ENCODE results near the gene KDM4D.
"Not testable (repeated sequence)": the region's sequence is repeated elsewhere in the genome, so short reads cannot be mapped to it uniquely, and the experiment has no call there.

KDM4D gene

GRCh38 chr11:95014184-95014821 is 40.8 kb downstream of the KDM4D start:
- no peak overlapping the region for H3K4me3 ChIP-seq (ENCODE audit: low read length)

DNA sequence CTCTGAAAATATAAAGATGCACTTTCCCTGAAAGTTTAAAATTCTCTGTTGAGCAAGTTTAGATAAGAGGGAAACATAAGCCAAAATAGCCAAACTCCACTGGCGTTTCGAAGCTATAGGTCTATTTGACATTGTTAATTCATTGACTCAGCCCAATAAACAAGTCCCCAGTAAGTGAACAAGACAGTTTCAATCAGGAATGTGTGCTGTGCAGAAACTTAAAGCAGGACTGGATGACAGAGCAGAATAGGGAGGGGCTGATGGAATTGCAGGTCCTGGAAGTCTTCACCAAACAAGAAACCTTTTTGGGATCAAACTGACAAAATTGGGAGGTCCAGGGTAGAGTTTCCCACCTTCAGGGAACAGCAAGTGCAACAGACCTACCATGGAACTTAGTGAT is 42.6 kb downstream of the KDM4D start:
- no peak for DNase-seq (ENCODE audit: low read depth, low spot score)

More at GRCh38 chr11:95014184-95014821, 40.8 kb downstream of the KDM4D start:
- DNase-seq (ENCODE audit: low read depth, low spot score) = no peak

GRCh38 chr11:95021468-95021867 is 48.0 kb downstream of the KDM4D start:
- not testable (repeated sequence) for DNase-seq (ENCODE audit: low read depth, low spot score); H3K4me3 ChIP-seq (ENCODE audit: low read length)

More for the DNA sequence above, 42.6 kb downstream of the KDM4D start:
- H3K4me3 ChIP-seq (ENCODE audit: low read length) = no peak overlapping the region

GRCh38 chr11:95024958-95025357 is 51.4 kb downstream of the KDM4D start, which contains the start of gene KDM4E:
KDM4E (plus strand) TSS chr11:95025258; CDS start chr11:95025558, 300 bp downstream.
- DNase-seq (ENCODE audit: low read depth, low spot score) = no peak
- no peak within 1 kb of the TSS for H3K4me3 ChIP-seq (ENCODE audit: low read length)

- DNase-seq (ENCODE audit: low read depth, low spot score); H3K4me3 ChIP-seq (ENCODE audit: low read length): not testable (repeated sequence)
These were observed 52.1 kb downstream of the KDM4D start for GRCh38 chr11:95025594-95025993.

GRCh38 chr11:95028357-95028756 is 54.8 kb downstream of the KDM4D start:
- no peak overlapping the region for H3K4me3 ChIP-seq (ENCODE audit: low read length)
- no peak for DNase-seq (ENCODE audit: low read depth, low spot score)

DNA sequence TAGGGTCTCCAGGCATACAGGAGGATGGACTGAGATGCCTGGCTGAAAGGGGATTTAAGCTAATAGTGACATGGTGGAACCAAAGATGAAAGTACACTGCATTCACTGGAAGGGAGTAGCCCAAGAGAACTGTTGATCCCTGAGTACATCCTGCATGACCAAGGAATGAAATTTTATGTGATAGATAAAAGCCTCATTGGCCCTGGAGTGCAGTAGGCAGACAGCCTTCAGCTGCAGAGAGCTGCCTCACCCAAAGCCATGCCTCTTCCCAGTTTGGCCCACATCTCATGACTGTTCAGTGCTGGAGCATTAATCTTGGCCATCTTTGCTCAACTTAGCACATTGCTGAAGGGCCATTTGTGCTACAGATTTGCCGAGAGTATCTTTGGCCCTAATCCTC is 59.5 kb downstream of the KDM4D start:
- no peak overlapping the region for H3K4me3 ChIP-seq (ENCODE audit: low read length)
- no peak for DNase-seq (ENCODE audit: low read depth, low spot score)

DNA sequence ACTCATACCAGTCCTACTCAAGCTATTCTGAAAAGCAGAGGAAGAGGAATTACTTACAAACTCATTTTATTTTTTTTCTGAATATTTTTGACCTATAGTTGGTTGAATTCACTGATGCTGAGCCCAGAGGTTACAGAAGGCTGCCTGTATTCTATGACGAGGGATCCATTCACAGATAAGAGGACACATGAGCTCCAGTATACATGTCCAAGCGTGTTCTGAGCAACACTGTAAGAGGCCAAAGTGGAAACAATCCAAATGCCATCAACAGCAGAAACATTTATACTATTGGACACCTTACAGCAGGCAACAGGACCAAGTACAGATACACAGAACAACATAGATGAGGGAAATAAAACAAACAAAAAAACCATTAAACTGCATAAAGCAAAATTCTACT is 61.8 kb downstream of the KDM4D start:
- no peak for DNase-seq (ENCODE audit: low read depth, low spot score)
- H3K4me3 ChIP-seq (ENCODE audit: low read length) = no peak overlapping the region

DNA sequence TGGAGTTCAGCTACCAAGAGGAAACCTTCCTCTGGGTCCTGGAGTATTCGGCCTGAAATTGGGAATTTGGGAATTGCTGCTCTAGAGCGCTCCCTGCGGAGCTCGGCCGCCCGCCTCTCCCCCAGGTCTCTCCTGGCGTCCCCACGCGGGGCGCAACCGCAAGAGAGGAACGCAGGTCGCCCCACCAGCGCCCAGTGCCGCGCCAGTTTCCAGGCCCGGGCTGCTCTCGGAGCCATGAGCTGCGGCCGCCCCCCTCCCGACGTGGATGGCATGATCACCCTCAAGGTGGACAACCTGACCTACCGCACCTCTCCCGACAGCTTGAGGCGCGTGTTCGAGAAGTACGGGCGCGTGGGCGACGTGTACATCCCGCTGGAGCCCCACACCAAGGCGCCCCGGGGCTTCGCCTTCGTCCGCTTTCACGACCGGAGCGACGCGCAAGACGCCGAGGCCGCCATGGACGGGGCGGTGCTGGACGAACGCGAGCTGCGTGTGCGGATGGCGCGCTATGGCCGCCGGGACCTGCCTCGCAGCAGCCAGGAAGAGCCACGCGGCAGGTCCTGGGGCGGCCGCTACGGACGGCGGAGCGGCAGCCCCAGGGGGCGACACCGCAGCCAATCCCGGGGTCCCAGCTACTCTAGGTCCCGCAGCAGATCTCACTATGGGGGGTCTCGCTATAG is 64.0 kb downstream of the KDM4D start:
- not testable (repeated sequence) for DNase-seq (ENCODE audit: low read depth, low spot score); H3K4me3 ChIP-seq (ENCODE audit: low read length)

- no peak overlapping the region for H3K4me3 ChIP-seq (ENCODE audit: low read length)
- no peak for DNase-seq (ENCODE audit: low read depth, low spot score)
These were observed 68.7 kb downstream of the KDM4D start for GRCh38 chr11:95042239-95042638.

GRCh38 chr11:95042906-95043305 is 69.4 kb downstream of the KDM4D start:
- DNase-seq (ENCODE audit: low read depth, low spot score) = no peak
- no peak overlapping the region for H3K4me3 ChIP-seq (ENCODE audit: low read length)

DNA sequence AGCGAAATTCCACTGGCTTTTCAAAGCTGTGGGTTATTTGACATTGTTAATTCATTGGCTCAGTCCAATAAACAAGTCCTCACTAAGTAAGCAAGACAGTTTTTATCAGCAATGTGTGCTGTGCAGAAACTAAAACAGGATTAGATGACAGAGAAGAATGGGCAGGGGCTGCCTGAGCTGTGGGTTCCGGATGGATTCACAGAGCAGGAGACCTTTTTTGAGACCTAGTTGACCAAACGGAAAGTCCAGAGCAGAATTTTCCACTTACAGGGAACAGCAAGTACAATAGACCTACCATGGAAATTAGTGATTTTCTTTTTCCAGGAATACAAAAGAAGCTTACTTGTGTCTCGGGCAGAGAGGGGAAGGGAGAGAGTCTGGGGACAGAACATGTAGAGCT is 70.5 kb downstream of the KDM4D start:
- DNase-seq (ENCODE audit: low read depth, low spot score) = no peak
- no peak overlapping the region for H3K4me3 ChIP-seq (ENCODE audit: low read length)

DNA sequence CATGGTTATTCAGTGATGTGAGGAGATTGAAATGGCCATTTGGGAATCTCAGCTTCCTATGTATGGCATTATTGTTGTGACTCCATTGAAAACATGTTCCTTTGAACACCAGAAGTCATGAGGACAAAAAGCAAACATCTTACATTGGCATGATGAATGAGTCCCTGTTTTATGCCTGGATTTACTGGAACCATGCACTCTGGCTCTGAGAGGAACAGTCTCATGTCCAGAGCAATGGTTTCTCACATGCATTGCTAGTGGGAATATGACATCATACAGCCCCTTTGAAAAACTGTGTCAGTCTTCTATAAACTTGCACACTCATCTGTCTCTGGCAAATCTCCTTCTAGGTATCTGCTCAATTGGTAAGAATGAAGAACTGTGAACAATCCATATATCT is 72.3 kb downstream of the KDM4D start:
- no peak overlapping the region for H3K4me3 ChIP-seq (ENCODE audit: low read length)
- DNase-seq (ENCODE audit: low read depth, low spot score) = no peak

Data from Jurkat, Clone E6-1 (cell line).